Common myeloid progenitor, CD34-positive (primary cell): ENCODE measurements around the gene TUBB.

Source experiments
- CTCF ChIA-PET: fragments of 350-600 bp; sonication (Branson Sonifier 250); formaldehyde crosslinking; loops from one replicate; lab custom pipeline; 2021; ENCODE audit warnings: antibody characterized with exemption; lab: Charles Lee
- POLR2A ChIA-PET: fragments of 350-600 bp; sonication (Branson Sonifier 250); formaldehyde crosslinking; loops from one replicate; lab custom pipeline; 2021; ENCODE audit warnings: antibody characterized with exemption; lab: Charles Lee
- DNase-seq, 3 donors: peaks; one replicate each; pipeline versions ENCODE4 v3.0.0 to v3.0.0-alpha.2; 2013
- H3K27ac ChIP-seq, 2 experiments: 1 replicate in 1 of 2; 2 replicates in 1 of 2; pipeline ENCODE4 v1.7.0; 2013; ENCODE audit warnings: inconsistent platforms in 2 of 2, low read length in 2 of 2, mild to moderate bottlenecking in 2 of 2, low read depth in 1 of 2, moderate library complexity in 1 of 2; ENCODE audit not compliant: severe bottlenecking in 2 of 2, insufficient read depth in 1 of 2, poor library complexity in 1 of 2
- H3K27me3 ChIP-seq, 5 experiments: replicated peaks in 2 of 5; 1 replicate in 3 of 5; 2 replicates in 2 of 5; pipeline versions ENCODE4 v1.6.1 to v1.7.0; 2013; ENCODE audit warnings: low read length in 4 of 5, mild to moderate bottlenecking in 2 of 5, moderate library complexity in 2 of 5, inconsistent platforms in 1 of 5; ENCODE audit not compliant: insufficient read depth in 5 of 5, control insufficient read depth in 4 of 5
- H3K36me3 ChIP-seq, 4 experiments: 1 replicate in 2 of 4; 2 replicates in 2 of 4; pipeline versions ENCODE4 v1.6.1 to v1.7.0; 2013; ENCODE audit warnings: low read length in 3 of 4, control low read depth in 1 of 4, mild to moderate bottlenecking in 1 of 4; ENCODE audit not compliant: control insufficient read depth in 4 of 4, insufficient read depth in 4 of 4
- H3K4me1 ChIP-seq, 4 experiments: 1 replicate in 3 of 4; 2 replicates in 1 of 4; pipeline versions ENCODE4 v1.6.1 to v1.7.1; 2013; ENCODE audit warnings: low read length in 3 of 4, mild to moderate bottlenecking in 3 of 4, control low read depth in 1 of 4, inconsistent platforms in 1 of 4, moderate library complexity in 1 of 4; ENCODE audit not compliant: control insufficient read depth in 4 of 4, insufficient read depth in 4 of 4; ENCODE audit errors: control extremely low read depth in 1 of 4
- H3K4me3 ChIP-seq, 7 experiments: 1 replicate in 4 of 7; 2 replicates in 3 of 7; pipeline versions ENCODE4 v1.5.1 to v1.7.0; 2013; ENCODE audit warnings: mild to moderate bottlenecking in 7 of 7, low read length in 6 of 7, moderate library complexity in 6 of 7, inconsistent platforms in 2 of 7, low read depth in 2 of 7, control low read depth in 1 of 7; ENCODE audit not compliant: insufficient read depth in 4 of 7, control insufficient read depth in 1 of 7; ENCODE audit errors: extremely low read depth in 1 of 7
- H3K9me3 ChIP-seq, 5 experiments: 1 replicate in 4 of 5; 2 replicates in 1 of 5; pipeline versions ENCODE4 v1.6.1 to v1.7.1; 2013; ENCODE audit warnings: low read length in 4 of 5, mild to moderate bottlenecking in 2 of 5, inconsistent platforms in 1 of 5, low read depth in 1 of 5, moderate library complexity in 1 of 5; ENCODE audit not compliant: control insufficient read depth in 4 of 5, insufficient read depth in 2 of 5; ENCODE audit errors: control extremely low read depth in 1 of 5
- WGBS: methylation state at CpG from one replicate; pipeline ENCODE4 v1.1.5; 2013; ENCODE audit not compliant: insufficient coverage; 5-methylcytosine and 5-hydroxymethylcytosine counted together

TUBB gene

GRCh38 chr6:30727920-30728553 lies 7.9 kb downstream of the TUBB start:
- Histone ChIP-seq H3K9me3 (no peaks in the 10 kb centered on the region), H3K27me3 (no peaks in the 10 kb centered on the region), H3K36me3 (peaks cover 11 to 77% (median 42%) of the 10 kb centered on the region in 4 experiments), H3K4me3 (no peak overlapping the region), H3K27ac (no peak overlapping the region), H3K4me1 (peaks cover 0 to 37% (median 22%) of the 10 kb centered on the region in 4 experiments)
- peak in 2 of 3 donors; percentile 47 to 64 for DNase-seq
- 80% methylated on average over 1 of the region's 7 CpGs for WGBS
- ChIA-PET CTCF (interaction anchor here (0.6 to 30.1 kb wide), 7 partner anchors 8 to 183 kb away, joined by 3 to 622 read pairs (median 4); partner anchors contain the start of gene DHX16), POLR2A (interaction anchor here (0.6 to 0.9 kb wide), 5 partner anchors 38 to 637 kb away, joined by 3 to 9 read pairs (median 4); no protein-coding TSS in a partner anchor)

GRCh38 chr6:30730601-30731435 lies 10.7 kb downstream of the TUBB start:
- WGBS: 50% methylated on average over 15 of the region's 30 CpGs
- POLR2A ChIA-PET: interaction anchor here (0.6 to 1.4 kb wide), 8 partner anchors 9 to 908 kb away, joined by 3 to 7 read pairs (median 3); partner anchors contain the start of gene ATAT1
- Histone ChIP-seq H3K36me3 (peaks cover 9 to 64% (median 24%) of the 10 kb centered on the region in 4 experiments), H3K4me1 (peaks cover 0 to 26% (median 14%) of the 10 kb centered on the region in 4 experiments), H3K27ac (no peak overlapping the region), H3K27me3 (no peaks in the 10 kb centered on the region), H3K4me3 (peak overlapping the region in 3 of 7 experiments; percentile 31 to 42 (median 41)), H3K9me3 (no peaks in the 10 kb centered on the region)
- CTCF ChIA-PET: interaction anchor here (0.6 to 30.1 kb wide), 29 partner anchors 9 to 356 kb away, joined by 3 to 622 read pairs (median 4); partner anchors contain the start of genes DHX16, FLOT1, IER3 and TUBB
- DNase-seq: peak; percentile 79 to 86 (median 85)

GRCh38 chr6:30732237-30732943 lies 12.2 kb downstream of the TUBB start:
- POLR2A ChIA-PET: interaction anchor here (1.4 kb wide), 1 partner anchor 11 kb away, joined by 3 read pairs; no protein-coding TSS in a partner anchor
- Histone ChIP-seq H3K9me3 (no peaks in the 10 kb centered on the region), H3K4me3 (no peak overlapping the region), H3K4me1 (peaks cover 0 to 38% (median 23%) of the 10 kb centered on the region in 4 experiments), H3K36me3 (peaks cover 7 to 56% (median 21%) of the 10 kb centered on the region in 4 experiments), H3K27ac (no peak overlapping the region), H3K27me3 (no peaks in the 10 kb centered on the region)
- DNase-seq: no peak
- CTCF ChIA-PET: interaction anchor here (1.2 to 30.1 kb wide), 10 partner anchors 10 to 178 kb away, joined by 3 to 622 read pairs (median 6); partner anchors contain the start of gene DHX16
- 97% methylated on average over 7 of the region's 12 CpGs for WGBS

GRCh38 chr6:30735668-30736314 lies 15.6 kb downstream of the TUBB start:
- Histone ChIP-seq H3K4me1 (peaks cover 9 to 36% (median 25%) of the 10 kb centered on the region in 4 experiments), H3K36me3 (peaks cover 5 to 56% (median 27%) of the 10 kb centered on the region in 4 experiments), H3K27ac (no peak overlapping the region), H3K27me3 (no peaks in the 10 kb centered on the region), H3K4me3 (no peak overlapping the region), H3K9me3 (no peaks in the 10 kb centered on the region)
- ChIA-PET POLR2A (no interaction called here), CTCF (interaction anchor here (0.9 to 30.1 kb wide), 6 partner anchors 9 to 100 kb away, joined by 3 to 622 read pairs (median 4); partner anchors contain the start of gene DHX16)
- 92% methylated on average over 6 of the region's 8 CpGs for WGBS
- no peak for DNase-seq

- Histone ChIP-seq H3K9me3 (no peaks in the 10 kb centered on the region), H3K4me1 (peaks cover 9 to 49% (median 45%) of the 10 kb centered on the region in 4 experiments), H3K27ac (no peak overlapping the region), H3K27me3 (peaks cover 0 to 5% (median 1%) of the 10 kb centered on the region in 5 experiments), H3K36me3 (peaks cover 5 to 47% (median 28%) of the 10 kb centered on the region in 4 experiments), H3K4me3 (no peak overlapping the region)
- POLR2A ChIA-PET: interaction anchor here (0.8 kb wide), 1 partner anchor 9 kb away, joined by 3 read pairs; no protein-coding TSS in a partner anchor
- DNase-seq: no peak
- 97% methylated on average over 3 of the region's 6 CpGs for WGBS
- CTCF ChIA-PET: interaction anchor here (1.0 to 3.4 kb wide), 4 partner anchors 8 to 77 kb away, joined by 3 to 13 read pairs (median 5); no protein-coding TSS in a partner anchor
Observed at GRCh38 chr6:30738532-30738931, 18.4 kb downstream of the TUBB start.

GRCh38 chr6:30740540-30740870 lies 20.4 kb downstream of the TUBB start:
- ChIA-PET CTCF (interaction anchor here (1.0 to 3.4 kb wide), 6 partner anchors 10 to 62 kb away, joined by 3 to 13 read pairs (median 7); no protein-coding TSS in a partner anchor), POLR2A (interaction anchor here (0.6 kb wide), 1 partner anchor 20 kb away, joined by 3 read pairs; no protein-coding TSS in a partner anchor)

More at GRCh38 chr6:30740540-30740870, 20.4 kb downstream of the TUBB start:
- no peaks in the 10 kb centered on the region for H3K9me3 ChIP-seq
- no peak overlapping the region for H3K27ac ChIP-seq
- no peak for DNase-seq
- peaks cover 5 to 35% (median 24%) of the 10 kb centered on the region in 4 experiments for H3K36me3 ChIP-seq
- no peak overlapping the region for H3K4me3 ChIP-seq
- H3K27me3 ChIP-seq: peaks cover 0 to 14% (median 1%) of the 10 kb centered on the region in 5 experiments
- WGBS: 100% methylated on average over 1 of the region's 2 CpGs
- H3K4me1 ChIP-seq: peaks cover 9 to 61% (median 56%) of the 10 kb centered on the region in 4 experiments
